Measurements from ENCODE around the gene BPGM.

The BPGM gene

DNA sequence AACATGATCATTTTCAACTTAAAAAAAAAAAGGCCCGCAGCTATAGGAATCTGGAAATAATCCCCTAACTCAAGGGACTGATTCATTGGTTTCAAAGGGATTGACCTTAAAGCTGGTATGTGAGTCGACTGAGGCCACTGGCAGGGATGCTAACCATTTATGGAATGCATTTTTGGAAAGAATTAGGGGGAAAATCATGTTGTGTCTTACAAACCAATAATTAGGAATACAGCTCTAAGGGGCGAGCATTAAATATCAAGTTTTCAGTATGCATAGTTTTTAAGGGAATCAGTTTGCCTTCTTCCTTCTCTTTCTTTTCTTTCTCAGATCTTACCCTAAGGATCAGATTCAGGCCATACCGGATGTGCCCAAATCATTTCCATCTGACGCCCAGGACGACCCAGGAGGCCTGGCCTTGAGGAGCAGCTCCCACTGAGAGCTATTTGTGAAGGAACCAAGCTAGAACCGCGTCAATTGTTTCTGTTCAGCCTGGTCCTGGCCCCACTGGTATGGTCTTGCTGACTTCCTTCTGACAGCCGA is 48.7 kb downstream of the BPGM start:
- TF ChIP-seq, protein P1, sequence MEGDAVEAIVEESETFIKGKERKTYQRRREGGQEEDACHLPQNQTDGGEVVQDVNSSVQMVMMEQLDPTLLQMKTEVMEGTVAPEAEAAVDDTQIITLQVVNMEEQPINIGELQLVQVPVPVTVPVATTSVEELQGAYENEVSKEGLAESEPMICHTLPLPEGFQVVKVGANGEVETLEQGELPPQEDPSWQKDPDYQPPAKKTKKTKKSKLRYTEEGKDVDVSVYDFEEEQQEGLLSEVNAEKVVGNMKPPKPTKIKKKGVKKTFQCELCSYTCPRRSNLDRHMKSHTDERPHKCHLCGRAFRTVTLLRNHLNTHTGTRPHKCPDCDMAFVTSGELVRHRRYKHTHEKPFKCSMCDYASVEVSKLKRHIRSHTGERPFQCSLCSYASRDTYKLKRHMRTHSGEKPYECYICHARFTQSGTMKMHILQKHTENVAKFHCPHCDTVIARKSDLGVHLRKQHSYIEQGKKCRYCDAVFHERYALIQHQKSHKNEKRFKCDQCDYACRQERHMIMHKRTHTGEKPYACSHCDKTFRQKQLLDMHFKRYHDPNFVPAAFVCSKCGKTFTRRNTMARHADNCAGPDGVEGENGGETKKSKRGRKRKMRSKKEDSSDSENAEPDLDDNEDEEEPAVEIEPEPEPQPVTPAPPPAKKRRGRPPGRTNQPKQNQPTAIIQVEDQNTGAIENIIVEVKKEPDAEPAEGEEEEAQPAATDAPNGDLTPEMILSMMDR (IDR thresholded peaks at IDR 0.05): no peak

DNA sequence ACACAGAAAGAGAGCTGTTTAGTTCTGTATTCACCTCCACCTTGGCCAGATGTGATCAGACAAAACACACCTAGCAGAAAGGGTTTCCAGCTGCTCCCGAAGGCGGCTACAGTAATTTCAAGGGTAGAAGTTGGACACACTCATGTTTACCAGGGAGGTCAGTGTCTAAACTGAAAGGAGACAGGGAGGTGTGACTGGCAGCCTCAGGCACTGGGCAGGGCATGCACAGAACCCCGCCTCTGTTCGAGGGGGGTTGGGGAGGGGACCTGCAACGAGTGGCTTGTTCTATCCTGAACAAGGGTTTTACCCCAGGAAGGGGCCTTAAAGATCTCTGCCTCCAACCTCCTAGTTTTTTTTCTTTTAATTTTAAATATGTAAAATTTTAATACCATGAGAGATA is 49.6 kb downstream of the BPGM start:
- TF ChIP-seq, protein P1 (IDR thresholded peaks at IDR 0.05): no peak

DNA sequence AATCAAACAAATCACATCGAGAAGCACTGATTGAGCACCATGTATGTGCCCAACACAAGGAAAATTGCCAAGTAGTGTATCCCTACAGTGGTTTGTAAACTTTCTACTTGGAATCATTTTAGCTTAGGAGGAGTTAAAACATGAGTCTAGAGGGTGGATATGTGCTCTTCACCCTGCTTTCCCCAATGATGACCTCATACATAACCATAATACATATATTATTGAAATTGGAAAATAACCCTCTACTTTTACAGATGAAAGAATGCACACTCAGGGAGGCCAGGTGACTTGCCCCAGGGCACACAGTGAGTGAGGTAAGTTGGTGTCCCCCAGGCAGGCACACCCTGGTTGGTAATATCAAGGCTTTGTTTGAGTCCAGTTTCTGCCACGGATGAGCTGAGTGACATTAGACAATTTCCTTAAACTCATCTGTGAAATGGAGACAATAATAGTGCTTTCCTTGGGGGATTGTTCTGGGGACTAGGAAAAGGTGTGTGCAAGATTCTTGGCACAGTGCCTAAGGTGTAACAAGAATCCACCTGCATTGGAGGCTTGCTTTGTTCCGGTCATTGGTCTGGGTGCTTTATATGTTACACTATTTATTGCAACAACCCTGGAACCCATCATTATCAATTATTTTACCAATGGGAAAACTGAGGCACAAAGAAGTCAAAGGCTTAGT is 50.7 kb downstream of the BPGM start:
- TF ChIP-seq, protein P1 (IDR thresholded peaks at IDR 0.05): no peak

DNA sequence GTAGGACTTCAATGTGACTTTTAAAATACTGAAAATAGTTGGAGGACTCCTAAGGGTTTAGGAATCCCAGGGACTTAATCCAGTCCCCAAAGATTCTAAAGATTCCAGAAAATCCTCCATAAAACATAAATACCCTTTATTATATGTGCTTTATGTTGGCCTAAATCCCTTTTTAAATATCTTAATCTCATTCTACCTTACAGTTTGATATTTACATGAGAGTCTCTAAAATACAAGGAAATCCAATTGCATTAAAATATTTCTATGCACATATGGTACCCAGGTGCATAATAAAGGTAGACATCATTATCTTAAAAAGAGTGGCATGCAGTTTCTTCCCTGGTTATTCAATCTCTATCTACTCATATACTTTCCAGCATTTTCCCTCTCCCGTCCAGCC is 51.8 kb downstream of the BPGM start:
- TF ChIP-seq, protein P1 (IDR thresholded peaks at IDR 0.05): no peak

DNA sequence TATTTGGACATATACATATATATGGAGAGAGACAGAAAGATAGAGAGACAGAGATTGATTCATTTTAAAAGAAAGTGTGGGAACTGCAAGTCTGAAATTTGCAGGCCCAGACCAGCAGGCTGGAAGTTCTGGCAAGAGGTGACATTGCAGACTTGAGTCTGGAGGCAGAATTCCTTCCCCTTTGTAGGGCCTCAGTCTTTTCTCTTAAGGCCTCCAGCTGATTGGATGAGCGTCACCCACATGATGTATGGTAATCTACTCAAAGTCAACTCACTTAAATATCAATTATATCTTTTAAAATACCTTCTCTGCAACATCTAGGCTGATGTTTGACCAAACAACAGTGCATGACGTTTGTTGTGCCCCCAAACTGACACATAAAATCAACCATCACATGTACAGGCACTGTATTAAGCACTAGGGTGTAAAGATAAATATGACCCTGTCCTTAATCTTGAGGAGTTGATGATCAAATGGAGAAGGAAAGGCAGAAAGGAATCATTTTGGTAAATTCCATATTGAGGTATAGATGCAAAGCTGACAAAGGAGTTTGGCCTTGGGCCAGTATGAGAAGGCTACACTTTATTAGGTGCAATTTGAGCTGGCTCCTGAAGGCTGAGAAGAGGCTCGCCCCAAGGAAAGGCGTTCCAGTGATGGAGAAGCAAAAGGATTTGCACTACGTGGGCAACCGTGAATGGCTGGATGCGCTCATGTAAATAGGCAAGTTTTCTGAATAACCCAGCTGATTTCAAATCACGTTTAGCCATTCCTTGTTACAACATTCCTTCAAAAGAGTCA is 52.6 kb downstream of the BPGM start:
- TF ChIP-seq, protein P1 (IDR thresholded peaks at IDR 0.05): no peak

DNA sequence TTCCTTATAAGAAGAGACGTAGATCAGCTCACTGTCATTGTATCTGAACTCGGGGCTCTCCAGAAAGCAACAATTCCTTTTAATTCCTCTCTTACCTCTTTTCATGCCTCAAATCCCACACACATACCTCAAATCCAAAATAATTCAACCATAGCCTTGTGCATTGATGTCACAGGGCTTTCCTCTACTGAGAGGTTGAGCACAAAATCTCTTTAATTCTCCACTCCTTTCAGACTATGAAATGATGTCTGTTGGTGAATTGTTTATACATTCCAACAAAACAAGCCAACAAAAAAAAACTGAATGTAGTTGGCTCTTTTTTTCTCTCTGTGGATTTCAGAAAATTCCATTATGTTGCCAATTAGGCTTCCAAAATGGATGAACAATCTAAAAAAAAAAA is 53.2 kb downstream of the BPGM start:
- TF ChIP-seq, protein P1 (IDR thresholded peaks at IDR 0.05): no peak

DNA sequence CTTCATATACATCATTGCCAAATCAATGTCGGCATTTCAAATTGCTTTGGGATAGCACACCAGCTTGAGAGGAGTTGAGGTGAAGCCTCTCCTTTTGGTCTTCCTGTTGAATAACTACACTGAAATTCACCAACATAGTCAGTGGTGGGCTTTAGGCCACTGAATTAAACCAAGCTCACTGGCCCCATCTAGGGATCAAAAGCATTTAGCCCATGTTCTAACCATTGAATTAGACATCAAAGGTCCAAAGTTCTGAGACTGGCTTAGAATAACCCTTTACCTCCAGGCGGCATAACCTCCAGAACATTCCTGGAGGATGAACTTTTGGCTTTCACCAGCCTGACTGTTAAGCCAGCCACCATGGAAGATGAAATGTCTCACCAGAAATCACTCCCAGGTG is 54.6 kb downstream of the BPGM start:
- TF ChIP-seq, protein P1 (IDR thresholded peaks at IDR 0.05): peak; percentile 23; the same call in 1 of the 2 replicates

All from LNCAP (cell line).